OCI-LY1 (cell line): ENCODE data around the gene IGF2R.

Experiments used
- EZH2 ChIP-seq: fragments of 200-600 bp; sonication (generic), shearing (Covaris generic); IDR thresholded peaks from 2 replicates; pipeline ENCODE4 v1.8.0; 2017; ENCODE audit warnings: borderline replicate concordance, mixed run types, mild to moderate bottlenecking, antibody characterized with exemption, low read length, moderate library complexity, mixed read lengths
- TF ChIP-seq, protein P1 (sequence below): fragments of 200-600 bp; sonication (generic), shearing (Covaris generic); IDR thresholded peaks from 2 replicates; pipeline ENCODE4 v1.5.1; 2017; ENCODE audit warnings: mild to moderate bottlenecking, antibody characterized with exemption, low read length, moderate library complexity, mixed read lengths

DNA sequence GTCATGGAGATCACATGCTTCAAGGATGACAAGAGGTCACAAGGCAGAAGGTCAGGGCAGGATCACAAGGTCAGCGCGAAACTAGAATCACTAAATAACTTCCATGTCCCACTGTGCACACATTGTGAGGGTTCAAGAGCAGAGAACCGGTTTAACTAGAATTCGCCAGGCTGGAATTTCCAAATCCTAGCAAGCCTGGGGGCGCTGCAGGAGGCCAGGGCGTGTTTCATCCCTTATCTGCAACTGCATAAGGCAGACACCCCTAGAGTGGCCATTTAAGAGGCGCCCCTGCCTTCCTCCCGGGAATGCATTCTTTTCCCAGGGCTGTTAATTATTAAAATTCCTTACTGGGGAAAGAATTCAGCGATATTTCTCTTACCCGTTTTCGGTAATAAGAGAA is 112.5 kb downstream of the IGF2R start:
- TF ChIP-seq, protein P1, sequence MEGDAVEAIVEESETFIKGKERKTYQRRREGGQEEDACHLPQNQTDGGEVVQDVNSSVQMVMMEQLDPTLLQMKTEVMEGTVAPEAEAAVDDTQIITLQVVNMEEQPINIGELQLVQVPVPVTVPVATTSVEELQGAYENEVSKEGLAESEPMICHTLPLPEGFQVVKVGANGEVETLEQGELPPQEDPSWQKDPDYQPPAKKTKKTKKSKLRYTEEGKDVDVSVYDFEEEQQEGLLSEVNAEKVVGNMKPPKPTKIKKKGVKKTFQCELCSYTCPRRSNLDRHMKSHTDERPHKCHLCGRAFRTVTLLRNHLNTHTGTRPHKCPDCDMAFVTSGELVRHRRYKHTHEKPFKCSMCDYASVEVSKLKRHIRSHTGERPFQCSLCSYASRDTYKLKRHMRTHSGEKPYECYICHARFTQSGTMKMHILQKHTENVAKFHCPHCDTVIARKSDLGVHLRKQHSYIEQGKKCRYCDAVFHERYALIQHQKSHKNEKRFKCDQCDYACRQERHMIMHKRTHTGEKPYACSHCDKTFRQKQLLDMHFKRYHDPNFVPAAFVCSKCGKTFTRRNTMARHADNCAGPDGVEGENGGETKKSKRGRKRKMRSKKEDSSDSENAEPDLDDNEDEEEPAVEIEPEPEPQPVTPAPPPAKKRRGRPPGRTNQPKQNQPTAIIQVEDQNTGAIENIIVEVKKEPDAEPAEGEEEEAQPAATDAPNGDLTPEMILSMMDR, result no peak
- TF ChIP-seq EZH2, result no peak
